Fibroblast of lung (primary cell): ENCODE results near the gene PIK3C2G.

ENCODE experiments used
- EZH2 ChIP-seq: IDR thresholded peaks from 2 replicates; pipeline ENCODE4 v1.5.1; 2012; ENCODE audit warnings: low read length, control low read depth, mild to moderate bottlenecking; ENCODE audit errors: missing control alignments
- TF ChIP-seq, protein P1 (sequence below), 2 donors: IDR thresholded peaks in 1 of 2; conservative IDR thresholded peaks in 1 of 2; 1 replicate in 1 of 2; 2 replicates in 1 of 2; pipeline ENCODE4 v1.5.1; 2011 to 2012; ENCODE audit warnings: low read length in 2 of 2, control low read depth in 1 of 2, inconsistent platforms in 1 of 2, low read depth in 1 of 2, mild to moderate bottlenecking in 1 of 2

DNA sequence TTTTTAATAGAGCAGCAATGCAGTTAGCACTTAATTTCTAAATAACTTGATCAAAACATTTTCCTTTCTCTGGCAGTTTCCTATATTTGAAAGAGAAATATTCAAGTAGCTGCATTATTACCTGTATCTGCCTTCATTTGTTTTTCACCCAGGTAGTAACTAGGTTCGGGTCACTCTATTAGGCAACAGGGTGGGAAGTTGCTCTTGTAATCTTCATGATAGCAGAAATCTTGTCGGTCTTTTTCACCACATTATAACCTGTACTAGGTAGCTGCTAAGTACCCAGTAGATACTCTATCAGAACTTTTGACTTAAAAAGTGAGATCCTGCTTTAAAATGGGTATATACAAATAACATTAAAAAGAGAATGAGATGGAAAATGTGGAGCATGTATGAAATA lies 2.4 kb upstream of the PIK3C2G start:
- TF ChIP-seq, protein P1, sequence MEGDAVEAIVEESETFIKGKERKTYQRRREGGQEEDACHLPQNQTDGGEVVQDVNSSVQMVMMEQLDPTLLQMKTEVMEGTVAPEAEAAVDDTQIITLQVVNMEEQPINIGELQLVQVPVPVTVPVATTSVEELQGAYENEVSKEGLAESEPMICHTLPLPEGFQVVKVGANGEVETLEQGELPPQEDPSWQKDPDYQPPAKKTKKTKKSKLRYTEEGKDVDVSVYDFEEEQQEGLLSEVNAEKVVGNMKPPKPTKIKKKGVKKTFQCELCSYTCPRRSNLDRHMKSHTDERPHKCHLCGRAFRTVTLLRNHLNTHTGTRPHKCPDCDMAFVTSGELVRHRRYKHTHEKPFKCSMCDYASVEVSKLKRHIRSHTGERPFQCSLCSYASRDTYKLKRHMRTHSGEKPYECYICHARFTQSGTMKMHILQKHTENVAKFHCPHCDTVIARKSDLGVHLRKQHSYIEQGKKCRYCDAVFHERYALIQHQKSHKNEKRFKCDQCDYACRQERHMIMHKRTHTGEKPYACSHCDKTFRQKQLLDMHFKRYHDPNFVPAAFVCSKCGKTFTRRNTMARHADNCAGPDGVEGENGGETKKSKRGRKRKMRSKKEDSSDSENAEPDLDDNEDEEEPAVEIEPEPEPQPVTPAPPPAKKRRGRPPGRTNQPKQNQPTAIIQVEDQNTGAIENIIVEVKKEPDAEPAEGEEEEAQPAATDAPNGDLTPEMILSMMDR (conservative IDR thresholded peaks at IDR 0.05 in 1 of 2, IDR thresholded peaks at IDR 0.05 in 1 of 2; ENCODE audit: low read depth in 1 of 2, low read length in 2 of 2) = no peak
- no peak for TF ChIP-seq EZH2
